Colonic mucosa (tissue), 4 donors: ENCODE results near the gene KDM4C. TPM values are rescaled to one million over a fixed set of nuclear protein-coding genes. Genes with fewer than 3 reads are reported as not detected.

Experiments
- DNase-seq: peaks from one replicate; pipeline ENCODE4 v3.0.0-alpha.2; 2020
- H3K27ac ChIP-seq: fragments of 200-600 bp; one replicate; pipeline ENCODE4 v1.8.0; 2021
- H3K27me3 ChIP-seq: fragments of 200-600 bp; one replicate; pipeline ENCODE4 v1.8.0; 2021
- H3K36me3 ChIP-seq: fragments of 200-600 bp; one replicate; pipeline ENCODE4 v1.8.0; 2021
- H3K4me1 ChIP-seq: fragments of 200-600 bp; one replicate; pipeline ENCODE4 v1.8.0; 2021; ENCODE audit warnings: mild to moderate bottlenecking
- H3K4me3 ChIP-seq: fragments of 200-600 bp; one replicate; pipeline ENCODE4 v1.8.0; 2021
- H3K9ac ChIP-seq, 2 donors: one replicate each; pipeline ENCODE4 v1.7.0; 2013; ENCODE audit warnings: control low read depth in 2 of 2, low read depth in 2 of 2, low read length in 2 of 2
- H3K9me3 ChIP-seq: fragments of 200-600 bp; one replicate; pipeline ENCODE4 v1.8.0; 2021
- CTCF ChIP-seq: fragments of 200-600 bp; IDR thresholded peaks from one replicate; pipeline ENCODE4 v1.8.0; 2022; ENCODE audit warnings: antibody characterized with exemption, mild to moderate bottlenecking
- intact Hi-C: fragments of 100-400 bp; cut with DNase I; formaldehyde crosslinking; loops from one replicate; pipeline ENCODE4 v1.14.1; 2022
- total RNA-seq, 2 donors: library from RNA; stranded (reverse); fragmentation: NEBNext Ultra II Directional in 1 of 2; extraction: Animal tissue kit (Norgen Biotek cat#: 25700) in 1 of 2; gene quantifications; one replicate each; pipeline ENCODE4 v1.2.1, GENCODE V29; 2021
- donor health status: healthy.
- donor health status: DM: no; HTN: no; CAD: no.
- donor health status: DM: no; HTN: no; CAD: no.

The KDM4C gene
- total RNA-seq, 2 donors from 2014 or later: 37.3 to 42.0 TPM

- Histone ChIP-seq H3K27me3 (no peaks in the 10 kb centered on the region), H3K9me3 (no peaks in the 10 kb centered on the region), H3K4me3 (no peak overlapping the region), H3K4me1 (peaks cover 4% of the 10 kb centered on the region), H3K36me3 (no peaks in the 10 kb centered on the region), H3K27ac (no peak overlapping the region), H3K9ac (no peak overlapping the region)
- intact Hi-C loops: no loop called here
- no peak for DNase-seq
- no peak for TF ChIP-seq CTCF
These were observed 168.1 kb downstream of the KDM4C start for GRCh38 chr9:6925836-6926235.

GRCh38 chr9:6926436-6926835 lies 168.7 kb downstream of the KDM4C start:
- Histone ChIP-seq H3K27me3 (no peaks in the 10 kb centered on the region), H3K9ac (no peak overlapping the region), H3K9me3 (no peaks in the 10 kb centered on the region), H3K4me3 (no peak overlapping the region), H3K36me3 (no peaks in the 10 kb centered on the region), H3K4me1 (peaks cover 4% of the 10 kb centered on the region), H3K27ac (no peak overlapping the region)
- intact Hi-C loops: no loop called here
- no peak for TF ChIP-seq CTCF
- no peak for DNase-seq

- intact Hi-C loops: no loop called here
- H3K27ac ChIP-seq: no peak overlapping the region
- TF ChIP-seq CTCF: no peak
These were observed 170.1 kb downstream of the KDM4C start for GRCh38 chr9:6927838-6928237.

GRCh38 chr9:6928863-6929262 lies 171.1 kb downstream of the KDM4C start:
- TF ChIP-seq CTCF: no peak
- no peaks in the 10 kb centered on the region for H3K27me3 ChIP-seq
- intact Hi-C loops: no loop called here
- no peaks in the 10 kb centered on the region for H3K9me3 ChIP-seq
- no peak overlapping the region for H3K4me3 ChIP-seq
- no peaks in the 10 kb centered on the region for H3K36me3 ChIP-seq
- H3K4me1 ChIP-seq: peaks cover 4% of the 10 kb centered on the region
- H3K27ac ChIP-seq: no peak overlapping the region
- no peak overlapping the region for H3K9ac ChIP-seq
- no peak for DNase-seq

More at GRCh38 chr9:6927838-6928237, 170.1 kb downstream of the KDM4C start:
- H3K9me3 ChIP-seq: no peaks in the 10 kb centered on the region
- no peak overlapping the region for H3K4me3 ChIP-seq
- no peaks in the 10 kb centered on the region for H3K36me3 ChIP-seq
- H3K9ac ChIP-seq: no peak overlapping the region
- peaks cover 4% of the 10 kb centered on the region for H3K4me1 ChIP-seq
- no peak for DNase-seq
- no peaks in the 10 kb centered on the region for H3K27me3 ChIP-seq

GRCh38 chr9:6929441-6930215 lies 171.9 kb downstream of the KDM4C start:
- no peak overlapping the region for H3K4me3 ChIP-seq
- intact Hi-C loops: no loop called here
- no peaks in the 10 kb centered on the region for H3K36me3 ChIP-seq

More at GRCh38 chr9:6929441-6930215, 171.9 kb downstream of the KDM4C start:
- Histone ChIP-seq H3K4me1 (peaks cover 4% of the 10 kb centered on the region), H3K9ac (no peak overlapping the region), H3K9me3 (no peaks in the 10 kb centered on the region), H3K27ac (no peak overlapping the region), H3K27me3 (no peaks in the 10 kb centered on the region)
- no peak for TF ChIP-seq CTCF
- DNase-seq: no peak
